GM18951 (cell line): ENCODE data around the gene CBX4.

Experiments used
- POLR2A ChIP-seq: IDR thresholded peaks from 4 replicates; pipeline ENCODE4 v1.6.1; 2011; ENCODE audit warnings: mild to moderate bottlenecking; ENCODE audit not compliant: insufficient read length, insufficient read depth; ENCODE audit errors: extremely low read depth
- in situ Hi-C: fragments of 300-500 bp; cut with MboI; formaldehyde crosslinking; loops from one replicate; pipeline ENCODE4 v1.12.0; 2022; ENCODE audit warnings: low sequenced_read_pairs, mixed read lengths, inconsistent platforms; ENCODE audit not compliant: unreplicated experiment

CBX4 gene

DNA sequence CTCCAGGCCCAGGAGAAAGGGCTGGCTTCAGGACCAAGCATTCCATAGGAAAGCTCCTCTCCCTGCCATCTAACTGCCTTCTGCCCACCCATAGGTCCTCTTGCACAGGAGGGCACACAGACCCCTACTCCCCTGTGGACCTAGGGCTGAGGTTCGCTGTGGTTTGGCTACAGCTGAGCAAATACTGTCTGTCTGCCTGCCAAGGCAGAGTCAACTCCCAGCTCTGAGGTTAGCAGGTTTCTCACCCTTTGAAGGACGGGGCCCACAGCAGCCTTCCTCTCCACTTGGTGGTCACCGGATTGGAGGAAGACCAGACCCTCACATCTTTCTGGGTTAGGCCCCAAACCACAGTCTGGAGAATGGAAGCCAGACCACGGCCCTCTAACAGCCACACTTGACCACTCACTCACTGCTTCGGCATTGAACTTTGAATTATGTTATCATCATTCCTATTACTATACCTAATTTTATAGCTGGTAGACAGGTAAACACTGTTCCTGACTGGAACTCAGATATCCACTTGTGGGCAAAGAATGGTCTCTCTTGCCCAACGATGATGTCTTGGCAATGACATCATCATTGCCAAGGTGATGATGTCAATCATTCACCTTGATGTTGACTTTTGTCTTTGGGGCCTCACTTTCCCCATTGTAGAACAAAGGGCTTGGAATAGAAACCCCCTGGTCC is 14.2 kb downstream of the CBX4 start:
- in situ Hi-C loops = no loop called here
- no peak for TF ChIP-seq POLR2A

DNA sequence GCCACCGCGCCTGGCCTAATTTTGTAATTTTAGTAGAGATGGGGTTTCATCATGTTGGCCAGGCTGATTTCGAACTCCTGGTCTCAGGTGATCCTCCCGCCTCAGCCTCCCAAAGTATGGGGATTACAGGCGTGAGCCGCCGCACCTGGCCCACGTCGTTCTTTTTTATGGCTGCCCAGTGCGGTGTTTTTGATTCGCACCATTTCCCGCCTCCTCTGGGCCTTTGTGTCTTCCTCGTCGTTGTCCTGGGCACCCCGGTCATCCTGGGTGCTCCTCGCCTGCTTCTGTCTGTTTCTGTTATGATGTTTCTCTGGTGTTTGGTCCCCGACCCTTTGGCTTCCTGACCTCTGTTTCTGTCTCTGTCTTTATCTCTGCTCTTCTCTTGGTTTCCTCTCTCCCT is 15.0 kb downstream of the CBX4 start:
- in situ Hi-C loops = no loop called here
- no peak for TF ChIP-seq POLR2A

GRCh38 chr17:79822583-79823124 is 16.6 kb downstream of the CBX4 start:
- in situ Hi-C loops = no loop called here
- TF ChIP-seq POLR2A = no peak

DNA sequence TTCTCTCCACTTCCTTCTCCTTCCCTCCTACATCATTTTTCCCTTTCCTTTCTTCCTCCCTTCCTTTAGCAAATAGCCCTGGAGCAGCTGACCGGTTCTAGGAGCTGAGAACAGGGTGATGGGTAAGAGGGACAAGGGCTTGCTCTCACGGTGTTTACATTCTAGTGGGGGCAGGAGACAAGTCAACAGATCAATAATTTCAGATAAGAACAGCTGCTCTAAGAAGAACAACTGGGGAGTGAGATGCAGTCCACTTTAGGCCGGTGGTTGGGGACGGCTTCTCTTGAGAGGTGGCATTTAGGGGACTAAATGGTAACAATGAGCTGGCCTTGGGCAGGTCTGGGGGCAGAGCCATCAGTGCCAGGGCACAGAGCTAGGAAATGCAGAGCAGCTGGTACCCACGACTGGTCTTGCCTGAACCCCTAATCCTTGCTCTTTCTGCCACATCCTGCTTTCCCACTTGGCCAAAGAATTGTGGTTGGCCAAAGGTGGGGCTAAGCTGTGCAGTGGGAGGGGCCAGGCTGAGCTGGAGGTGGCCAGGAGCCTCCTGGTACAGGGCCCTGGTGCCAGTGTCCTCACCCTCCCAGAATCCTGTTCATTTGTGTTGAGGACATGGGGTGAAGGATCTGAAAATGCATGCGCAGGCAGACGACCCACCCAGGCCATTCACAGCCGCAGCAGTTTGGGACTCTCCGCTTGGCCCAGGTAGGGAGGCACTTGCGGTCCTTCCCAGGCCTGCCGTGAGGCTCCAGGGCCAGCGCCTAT is 17.7 kb downstream of the CBX4 start:
- no peak for TF ChIP-seq POLR2A
- in situ Hi-C loops = no loop called here

GRCh38 chr17:79820959-79821330 is 18.3 kb downstream of the CBX4 start:
- in situ Hi-C loops = no loop called here

DNA sequence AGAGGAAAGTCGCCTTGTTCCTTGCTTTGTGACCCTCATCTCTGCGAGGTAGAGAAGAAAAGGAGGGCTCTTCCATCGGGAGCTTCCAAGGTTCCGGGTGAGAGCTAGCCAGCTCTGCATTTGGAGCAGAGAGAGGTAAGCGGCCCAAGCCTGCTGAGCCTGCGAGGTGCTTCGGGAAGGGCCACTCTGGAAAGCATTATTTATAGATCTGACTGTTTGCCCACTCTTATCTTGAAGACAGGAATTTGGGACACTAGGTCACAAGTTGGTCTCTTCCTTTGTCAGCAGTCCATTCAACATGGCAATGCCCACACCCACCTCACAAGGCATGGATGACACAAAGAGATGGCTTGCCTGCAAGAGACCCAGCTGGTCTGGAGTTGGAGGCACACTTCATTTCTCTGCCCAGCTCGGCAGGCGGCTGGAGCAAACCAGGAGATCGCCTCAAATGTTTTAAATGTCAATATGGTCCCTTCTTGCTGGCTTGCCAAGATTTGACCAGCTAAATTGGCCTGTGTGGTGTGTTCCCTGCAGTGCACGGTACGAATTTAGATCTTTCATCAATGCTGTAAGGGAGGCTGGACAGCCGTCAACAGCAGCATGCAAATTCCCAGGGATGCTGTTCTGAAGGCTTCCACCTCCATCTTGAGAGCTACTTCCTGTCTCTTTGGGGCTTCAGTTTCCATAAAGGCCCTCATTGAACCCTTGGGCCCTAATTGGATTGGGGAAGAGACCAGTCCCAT is 19.5 kb downstream of the CBX4 start:
- in situ Hi-C loops = no loop called here
- no peak for TF ChIP-seq POLR2A

More at GRCh38 chr17:79820959-79821330, 18.3 kb downstream of the CBX4 start:
- TF ChIP-seq POLR2A = no peak

GRCh38 chr17:79819085-79819484 is 20.2 kb downstream of the CBX4 start:
- in situ Hi-C loops = no loop called here
- no peak for TF ChIP-seq POLR2A

- in situ Hi-C loops = no loop called here
- no peak for TF ChIP-seq POLR2A
These were observed 21.0 kb downstream of the CBX4 start for GRCh38 chr17:79818026-79818758.

- no peak for TF ChIP-seq POLR2A
- in situ Hi-C loops = no loop called here
These were observed 23.3 kb downstream of the CBX4 start for GRCh38 chr17:79815836-79816461.

- in situ Hi-C loops = no loop called here
- TF ChIP-seq POLR2A = no peak
These were observed 24.0 kb downstream of the CBX4 start for GRCh38 chr17:79814974-79815835.

DNA sequence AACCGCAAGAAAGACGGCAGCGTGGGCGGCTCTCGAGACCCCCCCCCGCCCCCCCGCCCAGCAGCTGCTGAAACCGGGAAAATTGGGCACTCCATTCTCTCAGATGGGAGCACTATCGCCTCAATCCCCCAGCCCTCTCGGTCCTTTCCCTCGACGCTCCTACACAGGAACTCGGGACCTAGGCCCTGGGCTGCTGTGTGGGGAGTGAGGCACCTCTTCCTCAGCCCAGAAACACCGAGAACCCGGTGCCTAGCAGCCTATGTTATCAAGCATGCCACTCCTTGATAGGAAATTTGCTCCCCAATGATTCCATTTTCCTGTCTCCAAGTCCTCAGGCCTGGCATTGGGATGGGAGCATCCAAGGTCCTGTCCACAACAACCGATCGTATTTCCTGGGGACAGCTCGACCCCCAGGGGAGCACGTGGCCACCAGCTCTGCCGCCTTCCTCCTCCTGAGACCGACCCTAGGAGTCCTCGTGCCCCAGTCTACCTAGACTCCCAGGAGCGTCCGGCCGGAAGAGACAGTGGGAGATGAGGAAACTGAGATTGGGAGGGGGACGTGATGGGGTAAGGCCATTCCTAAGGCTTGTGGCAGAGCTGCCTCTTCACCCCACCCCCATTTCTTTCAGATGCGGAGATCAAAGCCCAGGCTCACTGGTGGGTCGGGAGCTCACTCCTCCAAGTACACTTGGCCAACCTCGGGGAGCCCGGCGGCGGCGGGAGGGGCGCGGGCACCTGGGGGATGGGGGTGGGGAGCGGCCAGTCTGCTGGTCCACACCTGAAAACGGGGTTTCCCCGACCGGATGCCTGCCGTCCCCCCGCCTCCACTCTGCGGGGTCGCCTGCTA is 24.9 kb downstream of the CBX4 start:
- no peak for TF ChIP-seq POLR2A
- in situ Hi-C loops = no loop called here
